Neural progenitor cell (in vitro differentiated cells): Measurements from ENCODE around the gene SNAP25. TPM values are rescaled to one million over a fixed set of nuclear protein-coding genes. Genes with fewer than 3 reads are reported as not detected.

Experiments
- DNase-seq: peaks from one replicate; pipeline ENCODE4 v3.0.0-alpha.2; 2016; ENCODE audit warnings: low spot score
- H2AFZ ChIP-seq: fragments of 200-600 bp; sonication (generic); replicated peaks from 2 replicates; pipeline ENCODE4 v1.6.1; 2016; ENCODE audit warnings: antibody characterized with exemption
- H3F3A ChIP-seq: fragments of 200-600 bp; sonication (generic); 2 replicates; pipeline ENCODE4 v1.6.1; 2016; ENCODE audit warnings: antibody characterized with exemption, low read depth
- H3K27ac ChIP-seq: fragments of 200-600 bp; sonication (generic); 2 replicates; pipeline ENCODE4 v1.5.1; 2016; ENCODE audit warnings: mild to moderate bottlenecking
- H3K27me3 ChIP-seq: fragments of 200-600 bp; sonication (generic); 2 replicates; pipeline ENCODE4 v1.6.1; 2016; ENCODE audit warnings: mild to moderate bottlenecking, moderate library complexity
- H3K36me3 ChIP-seq: fragments of 200-600 bp; sonication (generic); 2 replicates; pipeline ENCODE4 v1.5.1; 2016
- H3K4me1 ChIP-seq: fragments of 200-600 bp; sonication (generic); 2 replicates; pipeline ENCODE4 v1.6.1; 2016; ENCODE audit warnings: mixed run types
- H3K4me2 ChIP-seq: fragments of 200-600 bp; sonication (generic); 2 replicates; pipeline ENCODE4 v1.6.1; 2016
- H3K4me3 ChIP-seq: fragments of 200-600 bp; sonication (generic); 2 replicates; pipeline ENCODE4 v1.5.1; 2016
- H3K79me2 ChIP-seq: fragments of 200-600 bp; sonication (generic); 2 replicates; pipeline ENCODE4 v1.6.1; 2016; ENCODE audit warnings: low read depth
- H3K9ac ChIP-seq: fragments of 200-600 bp; sonication (generic); 2 replicates; pipeline ENCODE4 v1.6.1; 2016
- H3K9me3 ChIP-seq: fragments of 200-600 bp; sonication (generic); 2 replicates; pipeline ENCODE4 v1.5.1; 2016; ENCODE audit warnings: low read depth
- H4K20me1 ChIP-seq: fragments of 200-600 bp; sonication (generic); 2 replicates; pipeline ENCODE4 v1.6.1; 2016; ENCODE audit warnings: low read depth
- H3K27ac Mint-ChIP-seq: 3 replicates; pipeline ENCODE4 v1.8.0; 2021; ENCODE audit warnings: mixed read lengths
- H3K27me3 Mint-ChIP-seq: 2 replicates; pipeline ENCODE4 v1.8.0; 2022; ENCODE audit warnings: low read depth, mild to moderate bottlenecking, inconsistent platforms, moderate library complexity, mixed read lengths; ENCODE audit not compliant: insufficient read depth
- H3K36me3 Mint-ChIP-seq: 3 replicates; pipeline ENCODE4 v1.8.0; 2021; ENCODE audit warnings: mixed read lengths
- H3K4me1 Mint-ChIP-seq: 3 replicates; pipeline ENCODE4 v1.8.0; 2021; ENCODE audit warnings: mixed read lengths
- H3K4me3 Mint-ChIP-seq: 3 replicates; pipeline ENCODE4 v1.8.0; 2021; ENCODE audit warnings: mild to moderate bottlenecking, moderate library complexity, mixed read lengths
- H3K9me3 Mint-ChIP-seq: 3 replicates; pipeline ENCODE4 v1.8.0; 2020; ENCODE audit warnings: mixed read lengths
- CTCF ChIP-seq: fragments of 200-600 bp; sonication (generic); IDR thresholded peaks from 2 replicates; pipeline ENCODE4 v1.5.1; 2017; ENCODE audit warnings: antibody characterized with exemption, mild to moderate bottlenecking
- EZH2 ChIP-seq: fragments of 200-600 bp; sonication (generic); IDR thresholded peaks from 2 replicates; pipeline ENCODE4 v1.6.1; 2017; ENCODE audit warnings: antibody characterized with exemption, mild to moderate bottlenecking, moderate library complexity
- EZH2phosphoT487 ChIP-seq: fragments of 200-600 bp; sonication (generic); IDR thresholded peaks from 2 replicates; pipeline ENCODE4 v1.6.1; 2017; ENCODE audit warnings: antibody characterized with exemption
- total RNA-seq: library from RNA; depleted of rRNA; stranded (reverse); fragments of >200 nt; gene quantifications from 2 replicates; pipeline ENCODE4 v1.2.3, GENCODE V29; 2015; ENCODE audit warnings: low replicate concordance

The SNAP25 gene
- total RNA-seq, 1 donor from 2014 or later, result not detected

GRCh38 chr20:10330071-10330470 lies 111.4 kb downstream of the SNAP25 start:
- H2AFZ ChIP-seq, result no peak overlapping the region
- no peaks in the 10 kb centered on the region for H3K9me3 ChIP-seq
- no peak overlapping the region for H3K9ac ChIP-seq
- H3K36me3 ChIP-seq, result no peaks in the 10 kb centered on the region
- H3K9me3 Mint-ChIP-seq, result no peaks in the 10 kb centered on the region
- no peaks in the 10 kb centered on the region for H4K20me1 ChIP-seq
- H3K4me3 Mint-ChIP-seq, result no peak overlapping the region
- no peaks in the 10 kb centered on the region for H3K27me3 Mint-ChIP-seq
- H3K79me2 ChIP-seq, result no peaks in the 10 kb centered on the region
- H3K27ac ChIP-seq, result no peak overlapping the region
- H3K4me1 Mint-ChIP-seq, result peaks cover 23% of the 10 kb centered on the region
- no peaks in the 10 kb centered on the region for H3K27me3 ChIP-seq
- no peak overlapping the region for H3K4me3 ChIP-seq
- no peak overlapping the region for H3K27ac Mint-ChIP-seq
- H3K4me1 ChIP-seq, result peaks cover 8% of the 10 kb centered on the region
- no peaks in the 10 kb centered on the region for H3K36me3 Mint-ChIP-seq
- no peaks in the 10 kb centered on the region for H3F3A ChIP-seq
- H3K4me2 ChIP-seq, result no peak overlapping the region
- TF ChIP-seq CTCF (no peak), EZH2phosphoT487 (no peak), EZH2 (no peak)
- DNase-seq, result no peak

GRCh38 chr20:10332656-10333415 lies 114.2 kb downstream of the SNAP25 start:
- Mint-ChIP-seq H3K9me3 (no peaks in the 10 kb centered on the region), H3K36me3 (no peaks in the 10 kb centered on the region), H3K4me1 (peaks cover 23% of the 10 kb centered on the region), H3K27ac (no peak overlapping the region), H3K4me3 (no peak overlapping the region), H3K27me3 (no peaks in the 10 kb centered on the region)
- no peak overlapping the region for H3K4me3 ChIP-seq
- H3F3A ChIP-seq, result no peaks in the 10 kb centered on the region
- no peak overlapping the region for H3K4me2 ChIP-seq
- no peaks in the 10 kb centered on the region for H4K20me1 ChIP-seq
- no peaks in the 10 kb centered on the region for H3K9me3 ChIP-seq
- H3K9ac ChIP-seq, result no peak overlapping the region
- TF ChIP-seq CTCF, result no peak
- TF ChIP-seq EZH2, result no peak
- H3K36me3 ChIP-seq, result no peaks in the 10 kb centered on the region
- no peaks in the 10 kb centered on the region for H3K27me3 ChIP-seq
- H2AFZ ChIP-seq, result no peak overlapping the region
- H3K4me1 ChIP-seq, result peaks cover 8% of the 10 kb centered on the region
- no peak overlapping the region for H3K27ac ChIP-seq
- no peaks in the 10 kb centered on the region for H3K79me2 ChIP-seq
- DNase-seq, result no peak

GRCh38 chr20:10336959-10337729 lies 118.5 kb downstream of the SNAP25 start:
- DNase-seq, result no peak
- Histone ChIP-seq H3K79me2 (no peaks in the 10 kb centered on the region), H2AFZ (no peak overlapping the region), H3K4me1 (peaks cover 16% of the 10 kb centered on the region), H3F3A (no peaks in the 10 kb centered on the region), H3K9me3 (no peaks in the 10 kb centered on the region), H3K36me3 (no peaks in the 10 kb centered on the region), H3K9ac (no peak overlapping the region), H4K20me1 (no peaks in the 10 kb centered on the region), H3K4me2 (no peak overlapping the region), H3K4me3 (no peak overlapping the region), H3K27ac (no peak overlapping the region), H3K27me3 (no peaks in the 10 kb centered on the region)
- Mint-ChIP-seq H3K4me3 (no peak overlapping the region), H3K36me3 (no peaks in the 10 kb centered on the region), H3K27me3 (no peaks in the 10 kb centered on the region), H3K4me1 (peaks cover 14% of the 10 kb centered on the region), H3K27ac (no peak overlapping the region), H3K9me3 (peaks cover 2% of the 10 kb centered on the region)
- no peak for TF ChIP-seq CTCF
- no peak for TF ChIP-seq EZH2phosphoT487
- TF ChIP-seq EZH2, result no peak
